B cell (primary cell): ENCODE data around the gene SLC37A1.

Experiments
- EZH2 ChIP-seq: IDR thresholded peaks from 2 replicates; pipeline ENCODE4 v1.6.1; 2012; ENCODE audit warnings: borderline replicate concordance, low read depth, mild to moderate bottlenecking, moderate library complexity, low read length; ENCODE audit not compliant: insufficient read depth, poor library complexity, severe bottlenecking
- TF ChIP-seq, protein P1 (sequence below): fragments of 200-600 bp; IDR thresholded peaks from one replicate; pipeline ENCODE4 v1.8.0; 2022; ENCODE audit warnings: antibody characterized with exemption, mild to moderate bottlenecking

DNA sequence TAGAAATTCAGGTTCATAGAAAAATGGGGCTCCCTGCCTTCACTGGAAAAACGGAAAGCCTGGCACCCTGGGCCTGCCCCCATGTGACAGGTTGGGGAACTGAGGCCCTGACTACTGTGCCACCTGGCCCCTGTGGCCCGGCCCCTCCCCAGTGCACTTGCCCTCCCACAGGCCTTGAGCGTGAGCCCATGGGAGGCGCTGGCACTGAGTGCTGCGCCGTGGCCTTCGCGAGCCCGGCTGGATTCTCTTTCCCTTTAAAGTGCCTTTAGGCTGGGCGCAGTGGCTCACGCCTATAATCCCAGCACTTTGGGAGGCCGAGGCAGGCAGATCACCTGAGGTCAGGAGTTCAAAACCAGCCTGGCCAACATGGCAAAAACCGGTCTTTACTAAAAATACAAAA lies 45.7 kb downstream of the SLC37A1 start:
- TF ChIP-seq, protein P1, sequence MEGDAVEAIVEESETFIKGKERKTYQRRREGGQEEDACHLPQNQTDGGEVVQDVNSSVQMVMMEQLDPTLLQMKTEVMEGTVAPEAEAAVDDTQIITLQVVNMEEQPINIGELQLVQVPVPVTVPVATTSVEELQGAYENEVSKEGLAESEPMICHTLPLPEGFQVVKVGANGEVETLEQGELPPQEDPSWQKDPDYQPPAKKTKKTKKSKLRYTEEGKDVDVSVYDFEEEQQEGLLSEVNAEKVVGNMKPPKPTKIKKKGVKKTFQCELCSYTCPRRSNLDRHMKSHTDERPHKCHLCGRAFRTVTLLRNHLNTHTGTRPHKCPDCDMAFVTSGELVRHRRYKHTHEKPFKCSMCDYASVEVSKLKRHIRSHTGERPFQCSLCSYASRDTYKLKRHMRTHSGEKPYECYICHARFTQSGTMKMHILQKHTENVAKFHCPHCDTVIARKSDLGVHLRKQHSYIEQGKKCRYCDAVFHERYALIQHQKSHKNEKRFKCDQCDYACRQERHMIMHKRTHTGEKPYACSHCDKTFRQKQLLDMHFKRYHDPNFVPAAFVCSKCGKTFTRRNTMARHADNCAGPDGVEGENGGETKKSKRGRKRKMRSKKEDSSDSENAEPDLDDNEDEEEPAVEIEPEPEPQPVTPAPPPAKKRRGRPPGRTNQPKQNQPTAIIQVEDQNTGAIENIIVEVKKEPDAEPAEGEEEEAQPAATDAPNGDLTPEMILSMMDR, result no peak
- TF ChIP-seq EZH2, result no peak
